Hepatocyte (in vitro differentiated cells): ENCODE measurements around the gene MYL9.

Experiments used
- EZH2 ChIP-seq: fragments of 200-600 bp; sonication (generic); IDR thresholded peaks from 2 replicates; pipeline ENCODE4 v1.6.1; 2016; ENCODE audit warnings: antibody characterized with exemption, mild to moderate bottlenecking, borderline replicate concordance
- EZH2phosphoT487 ChIP-seq: fragments of 200-600 bp; sonication (generic); IDR thresholded peaks from one replicate; pipeline ENCODE4 v1.6.1; 2018; ENCODE audit warnings: antibody characterized with exemption, mild to moderate bottlenecking, low read depth, moderate library complexity; ENCODE audit not compliant: unreplicated experiment, severe bottlenecking
- TF ChIP-seq, protein P1 (sequence below): fragments of 200-600 bp; sonication (generic); IDR thresholded peaks from 2 replicates; pipeline ENCODE4 v1.5.1; 2016; ENCODE audit warnings: antibody characterized with exemption, mild to moderate bottlenecking; ENCODE audit not compliant: poor library complexity

DNA sequence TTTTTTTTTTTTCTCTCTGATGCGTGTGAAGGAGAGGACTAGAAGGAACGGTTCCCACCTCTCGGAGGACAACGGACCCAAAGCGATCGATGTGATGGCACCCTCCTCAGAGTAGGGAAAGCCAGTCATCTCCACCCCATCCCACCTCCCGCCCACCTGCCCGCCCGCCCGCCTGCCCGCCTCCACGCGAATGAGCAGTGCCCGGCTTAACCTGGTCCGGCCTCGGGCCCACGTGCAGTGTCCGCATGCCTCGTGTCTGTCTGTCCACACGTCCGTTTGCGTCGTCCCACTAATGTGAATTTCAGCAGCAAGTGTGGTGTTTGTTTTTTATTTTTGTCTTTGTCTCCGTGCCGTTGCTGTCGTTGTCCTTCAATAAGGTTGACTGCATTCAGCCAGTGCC, 42.1 kb upstream of the MYL9 start:
- TF ChIP-seq EZH2 (no peak), EZH2phosphoT487 (no peak)
- TF ChIP-seq, protein P1, sequence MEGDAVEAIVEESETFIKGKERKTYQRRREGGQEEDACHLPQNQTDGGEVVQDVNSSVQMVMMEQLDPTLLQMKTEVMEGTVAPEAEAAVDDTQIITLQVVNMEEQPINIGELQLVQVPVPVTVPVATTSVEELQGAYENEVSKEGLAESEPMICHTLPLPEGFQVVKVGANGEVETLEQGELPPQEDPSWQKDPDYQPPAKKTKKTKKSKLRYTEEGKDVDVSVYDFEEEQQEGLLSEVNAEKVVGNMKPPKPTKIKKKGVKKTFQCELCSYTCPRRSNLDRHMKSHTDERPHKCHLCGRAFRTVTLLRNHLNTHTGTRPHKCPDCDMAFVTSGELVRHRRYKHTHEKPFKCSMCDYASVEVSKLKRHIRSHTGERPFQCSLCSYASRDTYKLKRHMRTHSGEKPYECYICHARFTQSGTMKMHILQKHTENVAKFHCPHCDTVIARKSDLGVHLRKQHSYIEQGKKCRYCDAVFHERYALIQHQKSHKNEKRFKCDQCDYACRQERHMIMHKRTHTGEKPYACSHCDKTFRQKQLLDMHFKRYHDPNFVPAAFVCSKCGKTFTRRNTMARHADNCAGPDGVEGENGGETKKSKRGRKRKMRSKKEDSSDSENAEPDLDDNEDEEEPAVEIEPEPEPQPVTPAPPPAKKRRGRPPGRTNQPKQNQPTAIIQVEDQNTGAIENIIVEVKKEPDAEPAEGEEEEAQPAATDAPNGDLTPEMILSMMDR, result no peak
